ENCODE measurements around the gene BPIFB4.

- TF ChIP-seq CTCF (IDR thresholded peaks at IDR 0.05; ENCODE audit: low read length) (no peak), EZH2phosphoT487 (IDR thresholded peaks at IDR 0.05; ENCODE audit: low read length) (no peak)
Measured at GRCh38 chr20:33093074-33093473, 13.6 kb downstream of the BPIFB4 start.
